ENCODE measurements around the gene RPL23.
A peak's percentile ranks its signal among the peaks of the same experiment; 100 is the strongest.

The RPL23 gene

GRCh38 chr17:38885728-38886642 lies 32.5 kb upstream of the RPL23 start:
- DNase-seq (ENCODE audit: low read depth, low spot score), result peak; percentile 63
- H3K4me3 ChIP-seq (ENCODE audit: low read length), result no peak overlapping the region

- no peak for DNase-seq (ENCODE audit: low read depth, low spot score)
- H3K4me3 ChIP-seq (ENCODE audit: low read length), result no peak overlapping the region
Measured at GRCh38 chr17:38885044-38885727, 31.7 kb upstream of the RPL23 start.

- H3K4me3 ChIP-seq (ENCODE audit: low read length), result no peak overlapping the region
- DNase-seq (ENCODE audit: low read depth, low spot score), result peak; percentile 60
Measured at GRCh38 chr17:38883592-38884526, 30.3 kb upstream of the RPL23 start.

GRCh38 chr17:38882870-38883269 lies 29.3 kb upstream of the RPL23 start:
- no peak overlapping the region for H3K4me3 ChIP-seq (ENCODE audit: low read length)
- no peak for DNase-seq (ENCODE audit: low read depth, low spot score)

GRCh38 chr17:38881600-38882191 lies 28.2 kb upstream of the RPL23 start:
- no peak for DNase-seq (ENCODE audit: low read depth, low spot score)
- H3K4me3 ChIP-seq (ENCODE audit: low read length), result no peak overlapping the region

- H3K4me3 ChIP-seq (ENCODE audit: low read length), result no peak overlapping the region
- no peak for DNase-seq (ENCODE audit: low read depth, low spot score)
Measured at GRCh38 chr17:38879878-38880665, 26.6 kb upstream of the RPL23 start.

- DNase-seq (ENCODE audit: low read depth, low spot score), result peak; percentile 87
- no peak overlapping the region for H3K4me3 ChIP-seq (ENCODE audit: low read length)
Measured at GRCh38 chr17:38877130-38877851, 23.8 kb upstream of the RPL23 start.

- H3K4me3 ChIP-seq (ENCODE audit: low read length), result no peak overlapping the region
- DNase-seq (ENCODE audit: low read depth, low spot score), result no peak
Measured at GRCh38 chr17:38875477-38876075, 22.1 kb upstream of the RPL23 start.

GRCh38 chr17:38874505-38875400 lies 21.2 kb upstream of the RPL23 start:
- no peak overlapping the region for H3K4me3 ChIP-seq (ENCODE audit: low read length)
- DNase-seq (ENCODE audit: low read depth, low spot score), result no peak

GRCh38 chr17:38873640-38874380 lies 20.3 kb upstream of the RPL23 start:
- DNase-seq (ENCODE audit: low read depth, low spot score), result no peak

GRCh38 chr17:38872671-38873385 lies 19.3 kb upstream of the RPL23 start:
- no peak overlapping the region for H3K4me3 ChIP-seq (ENCODE audit: low read length)
- DNase-seq (ENCODE audit: low read depth, low spot score), result no peak

More at GRCh38 chr17:38873640-38874380, 20.3 kb upstream of the RPL23 start:
- H3K4me3 ChIP-seq (ENCODE audit: low read length), result no peak overlapping the region

- DNase-seq (ENCODE audit: low read depth, low spot score), result no peak
- H3K4me3 ChIP-seq (ENCODE audit: low read length), result peak overlapping the region; percentile 94
Measured at GRCh38 chr17:38872027-38872511, 18.5 kb upstream of the RPL23 start.

- no peak for DNase-seq (ENCODE audit: low read depth, low spot score)
Measured at GRCh38 chr17:38871247-38872015, 17.9 kb upstream of the RPL23 start.

More at GRCh38 chr17:38871247-38872015, 17.9 kb upstream of the RPL23 start:
- H3K4me3 ChIP-seq (ENCODE audit: low read length), result peak overlapping the region; percentile 94
